H1 (cell line): ENCODE data around the gene LY6G6F. TPM values are rescaled to one million over a fixed set of nuclear protein-coding genes. Genes with fewer than 3 reads are reported as not detected.

Experiments
- CTCF ChIA-PET: fragments of 300-600 bp; sonication (Branson Sonifier 250); formaldehyde crosslinking; loops from one replicate; lab custom pipeline; 2021; ENCODE audit not compliant: partially characterized antibody; lab: Charles Lee
- POLR2A ChIA-PET: fragments of 300-600 bp; sonication (Branson Sonifier 250); formaldehyde crosslinking; loops from one replicate; lab custom pipeline; 2021; ENCODE audit warnings: inconsistent platforms; ENCODE audit not compliant: partially characterized antibody; lab: Charles Lee
- DNase-seq, 2 experiments: peaks; one replicate each; pipeline versions ENCODE4 v3.0.0 to v3.0.0-alpha.2; 2010 to 2022; ENCODE audit warnings: low spot score in 2 of 2, low read depth in 1 of 2, mixed read lengths in 1 of 2
- FAIRE-seq: peaks from 2 replicates; lab custom pipeline; 2011; peaks lifted over from hg19 to GRCh38; lab: Jason Lieb, UNC
- H2AFZ ChIP-seq: 2 replicates; pipeline ENCODE4 v1.8.1; 2012; ENCODE audit warnings: low read length, inconsistent platforms
- H2AK5ac ChIP-seq: 2 replicates; pipeline ENCODE4 v1.6.1; 2013; ENCODE audit warnings: low read depth, low read length
- H2BK120ac ChIP-seq: replicated peaks from 2 replicates; pipeline ENCODE3; 2013; ENCODE audit warnings: low read depth, low read length, inconsistent platforms
- H2BK12ac ChIP-seq: 2 replicates; pipeline ENCODE4 v1.6.1; 2013; ENCODE audit warnings: low read depth, low read length
- H2BK15ac ChIP-seq: 2 replicates; pipeline ENCODE4 v1.6.1; 2013; ENCODE audit warnings: low read length
- H2BK20ac ChIP-seq: 2 replicates; pipeline ENCODE4 v1.6.1; 2013; ENCODE audit warnings: low read length
- H2BK5ac ChIP-seq: 2 replicates; pipeline ENCODE4 v1.6.1; 2013; ENCODE audit warnings: low read depth, low read length
- H3K14ac ChIP-seq: 2 replicates; pipeline ENCODE4 v1.6.1; 2013; ENCODE audit warnings: inconsistent platforms; ENCODE audit not compliant: insufficient read length
- H3K18ac ChIP-seq: 2 replicates; pipeline ENCODE4 v1.6.1; 2013; ENCODE audit warnings: low read length; ENCODE audit errors: extremely low read depth
- H3K23ac ChIP-seq: 2 replicates; pipeline ENCODE4 v1.6.1; 2013; ENCODE audit warnings: inconsistent platforms; ENCODE audit not compliant: insufficient read length
- H3K23me2 ChIP-seq: 2 replicates; pipeline ENCODE4 v1.6.1; 2013; ENCODE audit warnings: low read depth, low read length
- H3K27ac ChIP-seq: 2 replicates; pipeline ENCODE4 v1.6.1; 2011; ENCODE audit warnings: low read depth, low read length, inconsistent platforms
- H3K27me3 ChIP-seq, 4 experiments: replicated peaks in 1 of 4; 1 replicate in 1 of 4; 2 replicates in 3 of 4; pipeline versions ENCODE4 v1.6.1 to v1.8.1; 2011 to 2013; ENCODE audit warnings: low read length in 3 of 4, mild to moderate bottlenecking in 3 of 4, inconsistent platforms in 2 of 4, mixed read lengths in 2 of 4, moderate library complexity in 1 of 4; ENCODE audit not compliant: control insufficient read depth in 3 of 4, insufficient read depth in 3 of 4; ENCODE audit errors: extremely low read depth in 1 of 4
- H3K36me3 ChIP-seq, 4 experiments: 2 replicates each; pipeline versions ENCODE4 v1.6.1 to v1.8.1; 2011 to 2013; ENCODE audit warnings: mild to moderate bottlenecking in 4 of 4, low read length in 3 of 4, moderate library complexity in 2 of 4, control low read depth in 1 of 4, inconsistent platforms in 1 of 4; ENCODE audit not compliant: insufficient read depth in 4 of 4, control insufficient read depth in 2 of 4
- H3K4ac ChIP-seq: replicated peaks from 2 replicates; pipeline ENCODE3; 2013; ENCODE audit warnings: low read length, low read depth, mixed read lengths, inconsistent platforms; ENCODE audit not compliant: insufficient read length
- H3K4me1 ChIP-seq, 4 experiments: replicated peaks in 1 of 4; 1 replicate in 1 of 4; 2 replicates in 3 of 4; pipeline versions ENCODE4 v1.6.1 to v1.8.1; 2011 to 2013; ENCODE audit warnings: low read length in 3 of 4, inconsistent platforms in 2 of 4, mixed read lengths in 1 of 4; ENCODE audit not compliant: insufficient read depth in 4 of 4, control insufficient read depth in 3 of 4
- H3K4me2 ChIP-seq, 2 experiments: 2 replicates each; pipeline versions ENCODE4 v1.6.1 to v1.8.1; 2011 to 2013; ENCODE audit warnings: low read depth in 2 of 2, low read length in 2 of 2, control low read depth in 1 of 2, inconsistent platforms in 1 of 2, mild to moderate bottlenecking in 1 of 2; ENCODE audit not compliant: insufficient read depth in 1 of 2
- H3K4me3 ChIP-seq, 4 experiments: fragments of 200-600, 300-600 bp in 1 of 4; sonication (generic), shearing (Covaris generic), sonication (Bioruptor Twin) in 1 of 4; 2 replicates each; pipeline versions ENCODE4 v1.5.1 to v1.8.1; 2011 to 2016; ENCODE audit warnings: low read length in 4 of 4, low read depth in 3 of 4, control low read depth in 2 of 4, inconsistent platforms in 2 of 4, mild to moderate bottlenecking in 2 of 4, mixed read lengths in 1 of 4, moderate library complexity in 1 of 4; ENCODE audit not compliant: insufficient read depth in 2 of 4; ENCODE audit errors: extremely low read depth in 1 of 4
- H3K56ac ChIP-seq: replicated peaks from 2 replicates; pipeline ENCODE3; 2013; ENCODE audit warnings: low read depth, mild to moderate bottlenecking, mixed read lengths, low read length, inconsistent platforms; ENCODE audit not compliant: insufficient read length
- H3K79me1 ChIP-seq: 2 replicates; pipeline ENCODE4 v1.6.1; 2013; ENCODE audit warnings: low read depth, low read length, control low read depth
- H3K79me2 ChIP-seq, 2 experiments: 2 replicates each; pipeline versions ENCODE4 v1.6.1 to v1.8.1; 2012 to 2013; ENCODE audit warnings: low read length in 2 of 2, mild to moderate bottlenecking in 2 of 2, inconsistent platforms in 1 of 2; ENCODE audit not compliant: insufficient read depth in 2 of 2, control insufficient read depth in 1 of 2
- H3K9ac ChIP-seq, 4 experiments: replicated peaks in 1 of 4; 1 replicate in 1 of 4; 2 replicates in 3 of 4; pipeline versions ENCODE4 v1.6.1 to v1.8.1; 2011 to 2013; ENCODE audit warnings: low read depth in 3 of 4, low read length in 3 of 4, control low read depth in 2 of 4, mild to moderate bottlenecking in 2 of 4, moderate library complexity in 2 of 4, inconsistent platforms in 1 of 4; ENCODE audit errors: extremely low read depth in 1 of 4
- H3K9me3 ChIP-seq, 2 experiments: 2 replicates each; pipeline versions ENCODE4 v1.6.1 to v1.8.1; 2012 to 2013; ENCODE audit warnings: mild to moderate bottlenecking in 2 of 2, moderate library complexity in 2 of 2, control low read depth in 1 of 2, inconsistent platforms in 1 of 2, low read depth in 1 of 2, low read length in 1 of 2, mixed read lengths in 1 of 2; ENCODE audit not compliant: insufficient read depth in 2 of 2
- H4K20me1 ChIP-seq, 2 experiments: replicated peaks in 1 of 2; 2 replicates each; pipeline versions ENCODE3 to v1.8.1; 2011 to 2013; ENCODE audit warnings: inconsistent platforms in 2 of 2, low read length in 2 of 2, mild to moderate bottlenecking in 1 of 2; ENCODE audit not compliant: insufficient read depth in 2 of 2, control insufficient read depth in 1 of 2
- H4K5ac ChIP-seq: 2 replicates; pipeline ENCODE4 v1.6.1; 2013; ENCODE audit warnings: low read length, low read depth, mixed read lengths, inconsistent platforms; ENCODE audit not compliant: insufficient read length
- H4K8ac ChIP-seq: 2 replicates; pipeline ENCODE4 v1.8.0; 2013; ENCODE audit warnings: mild to moderate bottlenecking, moderate library complexity, low read length, inconsistent platforms; ENCODE audit not compliant: insufficient read depth; ENCODE audit errors: extremely low read depth
- H4K91ac ChIP-seq: replicated peaks from 2 replicates; pipeline ENCODE3; 2013; ENCODE audit warnings: low read length, mixed read lengths, inconsistent platforms; ENCODE audit not compliant: insufficient read length
- BACH1 ChIP-seq: IDR thresholded peaks from 2 replicates; pipeline ENCODE4 v1.6.1; 2012; ENCODE audit warnings: low read length, improper control_type of control experiment
- EP300 ChIP-seq, 2 experiments: IDR thresholded peaks; 1 replicate in 1 of 2; 2 replicates in 1 of 2; pipeline ENCODE4 v1.6.1; 2011 to 2012; ENCODE audit warnings: low read depth in 2 of 2, low read length in 2 of 2, mild to moderate bottlenecking in 2 of 2, borderline replicate concordance in 1 of 2, inconsistent platforms in 1 of 2, moderate library complexity in 1 of 2
- EZH2 ChIP-seq: fragments of 200-600 bp; sonication (generic); IDR thresholded peaks from 2 replicates; pipeline ENCODE4 v1.7.1; 2012; ENCODE audit warnings: low read depth, mild to moderate bottlenecking, moderate library complexity, low read length, inconsistent platforms; ENCODE audit not compliant: severe bottlenecking
- GABPA ChIP-seq: IDR thresholded peaks from 2 replicates; pipeline ENCODE4 v1.6.1; 2011; ENCODE audit warnings: mild to moderate bottlenecking, low read length, moderate library complexity, borderline replicate concordance; ENCODE audit not compliant: insufficient read depth
- HDAC6 ChIP-seq: IDR thresholded peaks from one replicate; pipeline ENCODE4 v1.7.1; 2012; ENCODE audit warnings: low read depth, mild to moderate bottlenecking, inconsistent platforms, low read length, moderate library complexity
- JUN ChIP-seq: IDR thresholded peaks from 2 replicates; pipeline ENCODE4 v1.6.1; 2011; ENCODE audit warnings: low read depth, mild to moderate bottlenecking, improper control_type of control experiment, low read length
- NANOG ChIP-seq: IDR thresholded peaks from 2 replicates; pipeline ENCODE4 v1.6.1; 2011; ENCODE audit warnings: low read length, low read depth, mild to moderate bottlenecking, inconsistent platforms; ENCODE audit not compliant: insufficient read depth, poor library complexity, severe bottlenecking
- POU5F1 ChIP-seq: IDR thresholded peaks from 2 replicates; pipeline ENCODE4 v1.6.1; 2011; ENCODE audit warnings: low read depth, mild to moderate bottlenecking, low read length, moderate library complexity
- RBBP5 ChIP-seq: IDR thresholded peaks from 2 replicates; pipeline ENCODE4 v1.7.1; 2012; ENCODE audit warnings: low read depth, mild to moderate bottlenecking, inconsistent platforms, low read length, moderate library complexity, borderline replicate concordance
- SAP30 ChIP-seq: fragments of 300-600 bp; sonication (generic); IDR thresholded peaks from 2 replicates; pipeline ENCODE4 v1.7.1; 2012; ENCODE audit warnings: low read length, moderate library complexity, mild to moderate bottlenecking, inconsistent platforms; ENCODE audit not compliant: insufficient read depth, insufficient replicate concordance
- SP2 ChIP-seq: IDR thresholded peaks from 2 replicates; pipeline ENCODE4 v1.6.1; 2012; ENCODE audit warnings: mild to moderate bottlenecking, low read length, inconsistent platforms
- TAF1 ChIP-seq: IDR thresholded peaks from 2 replicates; pipeline ENCODE4 v1.6.1; 2011; ENCODE audit warnings: mild to moderate bottlenecking, low read depth, low read length
- ZNF274 ChIP-seq: IDR thresholded peaks from 2 replicates; pipeline ENCODE4 v1.7.0; 2012; ENCODE audit warnings: low read length, borderline replicate concordance; ENCODE audit errors: extremely low read depth
- WGBS, 2 experiments: shearing (Covaris generic) in 1 of 2; methylation state at CpG; one replicate each; pipeline versions ENCODE4 v1.1.6 to v1.1.7; 2013 to 2015; ENCODE audit warnings: low lambda C conversion rate in 2 of 2, mixed read lengths in 2 of 2, inconsistent platforms in 1 of 2, low coverage in 1 of 2, missing lambda C conversion rate in 1 of 2; ENCODE audit not compliant: insufficient replicate concordance in 2 of 2, insufficient coverage in 1 of 2, insufficient read length in 1 of 2; ENCODE audit errors: extremely low coverage in 1 of 2, missing lambda C conversion rate in 1 of 2; 5-methylcytosine and 5-hydroxymethylcytosine counted together
- polyA plus RNA-seq, 7 experiments: library from polyadenylated mRNA; depleted of rRNA in 3 of 7; stranded (reverse) in 5 of 7; unstranded in 2 of 7; fragments of >200 nt in 5 of 7; fragments of 200-250 nt in 2 of 7; gene quantifications; 1 replicate in 5 of 7; 2 replicates in 1 of 7; 4 replicates in 1 of 7; pipeline versions ENCODE4 v1.2.1 to v1.2.3, GENCODE V29; 2011 to 2013; ENCODE audit warnings: missing spikeins in 2 of 7, mixed read lengths in 2 of 7
- total RNA-seq: library from RNA; stranded (reverse); fragmentation: NEBNext Ultra II Directional; extraction: Animal tissue kit (Norgen Biotek cat#: 25700); gene quantifications from 2 replicates; pipeline ENCODE4 v1.2.1, GENCODE V29; 2021

LY6G6F gene
- total and polyA plus RNA-seq, 2 of the 8 experiments (the other 6 are each of a cell fraction or from before 2014, with no cell fraction given): not detected

DNA sequence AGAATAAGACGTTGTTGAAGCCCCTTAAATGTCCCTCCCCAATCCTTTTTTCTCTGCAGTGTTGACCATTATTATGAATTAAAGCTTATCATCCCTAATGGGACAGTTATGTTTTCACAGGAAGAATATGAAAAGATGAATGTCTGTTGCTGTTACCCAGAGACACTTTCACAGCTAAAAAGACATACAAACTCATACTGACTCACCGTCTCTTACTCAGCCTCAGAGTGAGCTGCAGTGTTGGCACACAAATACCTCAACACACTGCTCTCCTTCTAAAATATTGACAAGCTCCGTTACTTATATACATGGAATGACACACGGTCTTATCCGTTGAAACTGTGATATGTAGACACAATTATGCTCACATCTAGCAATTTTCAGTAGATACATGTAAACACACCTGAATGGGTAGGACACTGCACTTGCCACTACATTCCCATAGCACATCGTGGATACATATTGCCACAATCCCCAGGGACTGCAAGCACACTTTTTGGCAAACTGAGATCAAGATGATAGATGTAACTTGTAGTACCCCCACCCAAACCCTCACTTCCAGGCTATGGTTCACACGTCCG lies 46.2 kb downstream of the LY6G6F start:
- H3K23ac ChIP-seq: no peak overlapping the region
- no peak for TF ChIP-seq EP300 (IDR thresholded peaks at IDR 0.05; ENCODE audit: borderline replicate concordance in 1 of 2, low read depth in 2 of 2, low read length in 2 of 2)
- no peak for TF ChIP-seq RBBP5
- TF ChIP-seq JUN: no peak
- no peak for TF ChIP-seq TAF1
- TF ChIP-seq BACH1: no peak
- TF ChIP-seq SP2: no peak
- TF ChIP-seq SAP30: no peak
- TF ChIP-seq HDAC6: no peak
- no peak for TF ChIP-seq ZNF274
- TF ChIP-seq EZH2: no peak
- TF ChIP-seq GABPA: no peak
- TF ChIP-seq POU5F1: no peak
- TF ChIP-seq NANOG: no peak
- H2BK5ac ChIP-seq: no peak overlapping the region
- 79% methylated on average over 8 of the region's 8 CpGs; no CpG with 5 or more reads in 1 of the 2 experiments for WGBS, 2 experiments
- peaks cover 0 to 3% (median 0%) of the 10 kb centered on the region in 4 experiments; a peak in 1 of 8 replicates for H3K36me3 ChIP-seq
- H2AFZ ChIP-seq: no peak overlapping the region
- H2BK20ac ChIP-seq: no peak overlapping the region
- H3K18ac ChIP-seq: no peak overlapping the region
- H3K9ac ChIP-seq: no peak overlapping the region
- no peak overlapping the region for H3K56ac ChIP-seq
- no peak for DNase-seq
- H3K4me2 ChIP-seq: no peak overlapping the region
- no peaks in the 10 kb centered on the region for H4K20me1 ChIP-seq
- no peaks in the 10 kb centered on the region for H3K27me3 ChIP-seq
- no peak overlapping the region for H2BK15ac ChIP-seq
- no peak for FAIRE-seq
- H3K79me2 ChIP-seq: no peaks in the 10 kb centered on the region
- H3K14ac ChIP-seq: no peak overlapping the region
- H3K4me1 ChIP-seq: no peaks in the 10 kb centered on the region
- no peak overlapping the region for H3K4me3 ChIP-seq
- H3K27ac ChIP-seq: no peak overlapping the region
- H4K91ac ChIP-seq: no peak overlapping the region
- no peak overlapping the region for H2BK12ac ChIP-seq
- no peak overlapping the region for H2BK120ac ChIP-seq
- no peak overlapping the region for H4K5ac ChIP-seq
- H3K9me3 ChIP-seq: no peaks in the 10 kb centered on the region
- H3K4ac ChIP-seq: no peak overlapping the region
- H3K23me2 ChIP-seq: no peaks in the 10 kb centered on the region
- no peak overlapping the region for H4K8ac ChIP-seq
- no peaks in the 10 kb centered on the region for H3K79me1 ChIP-seq
- ChIA-PET POLR2A (interaction anchor here (0.7 to 4.8 kb wide), 14 partner anchors 8 to 88 kb away, joined by 3 to 33 read pairs (median 4); partner anchors contain the start of genes CLIC1, GPANK1, LY6G6C and LY6G6F), CTCF (interaction anchor here (0.5 to 4.2 kb wide), 9 partner anchors 13 to 709 kb away, joined by 3 to 25 read pairs (median 4); partner anchors contain the start of gene MSH5)
- no peak overlapping the region for H2AK5ac ChIP-seq
